ENCODE data around the gene CTRL.
"Not testable (repeated sequence)": the region's sequence is repeated elsewhere in the genome, so short reads cannot be mapped to it uniquely, and the experiment has no call there.

The CTRL gene

DNA sequence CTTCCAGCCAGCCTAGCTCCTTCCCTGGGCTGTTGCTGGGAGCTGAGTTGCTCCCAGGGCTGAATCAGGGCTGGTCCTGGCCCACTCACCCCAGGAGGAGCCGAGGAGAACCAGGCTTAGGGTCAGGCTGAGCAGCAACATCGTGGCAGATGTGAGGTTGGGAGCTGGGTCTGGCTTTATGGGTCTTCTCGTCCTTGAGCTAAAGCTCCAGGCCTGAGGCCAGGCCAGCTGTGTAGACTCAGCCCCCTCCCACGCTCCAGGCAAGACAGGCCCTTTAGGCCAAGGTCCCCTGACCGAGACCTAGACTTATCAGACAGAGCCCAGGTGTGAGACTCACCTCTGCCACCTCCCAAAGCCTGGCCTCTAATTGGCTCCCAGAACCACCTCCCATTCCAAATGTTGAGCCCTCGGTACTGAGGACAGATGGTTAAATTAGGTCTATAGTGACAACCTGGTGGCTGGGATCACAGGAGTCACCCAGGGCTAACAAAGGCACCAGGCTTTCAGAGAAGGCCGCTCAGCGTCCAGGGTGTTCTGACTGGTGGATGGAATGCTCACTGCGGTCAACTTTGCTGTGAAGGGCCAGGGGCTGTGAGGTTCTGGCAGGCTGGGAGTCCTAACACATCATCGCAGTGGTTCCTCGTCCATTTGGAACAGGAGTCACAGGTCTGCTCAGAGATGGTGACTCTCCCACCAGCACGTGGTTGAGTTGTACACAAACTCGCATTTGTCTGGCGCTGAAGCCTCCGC, at the start of gene CTRL:
CTRL (minus strand) TSS at position 151 of the 750 bp plus-strand sequence; CDS start at position 141, 10 bp downstream.
- no peak for DNase-seq (ENCODE audit: low read depth)

DNA sequence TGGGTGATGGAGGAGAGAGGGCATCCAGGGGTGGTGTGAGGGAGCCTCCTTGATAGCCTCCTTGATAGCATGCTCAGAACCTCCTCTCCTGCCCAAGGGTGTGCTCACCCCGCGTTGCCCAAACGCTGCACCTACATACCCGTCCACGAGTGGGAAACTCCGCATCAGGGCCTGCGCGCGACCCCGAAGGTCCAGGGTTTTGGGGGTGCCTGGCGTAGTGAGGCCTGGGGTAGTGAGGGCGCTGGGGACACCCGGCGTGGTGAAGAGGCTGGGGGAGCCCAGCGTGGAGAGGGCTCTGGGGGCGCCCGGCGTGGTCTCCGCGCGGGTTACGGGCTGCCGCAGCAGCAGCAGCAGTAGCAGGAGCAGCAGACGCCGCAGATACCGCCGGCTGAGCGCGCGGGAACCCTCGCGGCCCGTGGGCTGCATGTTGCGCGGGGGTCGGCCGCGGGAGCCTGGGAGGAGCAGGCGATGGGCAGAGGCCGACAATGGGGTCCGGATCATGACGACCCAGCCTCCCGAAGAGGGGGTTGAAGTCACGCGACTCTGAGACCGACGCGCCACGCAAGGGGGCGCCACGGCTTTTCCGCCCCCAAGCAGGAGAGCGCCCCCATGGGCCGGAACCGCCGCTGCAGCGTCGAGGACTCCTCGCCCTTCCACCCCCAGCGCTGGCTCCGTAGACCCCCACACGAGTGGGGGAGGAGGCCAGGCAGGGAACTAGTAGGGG, 48.5 kb upstream of the CTRL start, which contains the start of gene DPEP3:
DPEP3 (minus strand) TSS at position 545 of the 724 bp plus-strand sequence; CDS start at position 426, 119 bp downstream.
- no peak for DNase-seq (ENCODE audit: low read depth)

DNA sequence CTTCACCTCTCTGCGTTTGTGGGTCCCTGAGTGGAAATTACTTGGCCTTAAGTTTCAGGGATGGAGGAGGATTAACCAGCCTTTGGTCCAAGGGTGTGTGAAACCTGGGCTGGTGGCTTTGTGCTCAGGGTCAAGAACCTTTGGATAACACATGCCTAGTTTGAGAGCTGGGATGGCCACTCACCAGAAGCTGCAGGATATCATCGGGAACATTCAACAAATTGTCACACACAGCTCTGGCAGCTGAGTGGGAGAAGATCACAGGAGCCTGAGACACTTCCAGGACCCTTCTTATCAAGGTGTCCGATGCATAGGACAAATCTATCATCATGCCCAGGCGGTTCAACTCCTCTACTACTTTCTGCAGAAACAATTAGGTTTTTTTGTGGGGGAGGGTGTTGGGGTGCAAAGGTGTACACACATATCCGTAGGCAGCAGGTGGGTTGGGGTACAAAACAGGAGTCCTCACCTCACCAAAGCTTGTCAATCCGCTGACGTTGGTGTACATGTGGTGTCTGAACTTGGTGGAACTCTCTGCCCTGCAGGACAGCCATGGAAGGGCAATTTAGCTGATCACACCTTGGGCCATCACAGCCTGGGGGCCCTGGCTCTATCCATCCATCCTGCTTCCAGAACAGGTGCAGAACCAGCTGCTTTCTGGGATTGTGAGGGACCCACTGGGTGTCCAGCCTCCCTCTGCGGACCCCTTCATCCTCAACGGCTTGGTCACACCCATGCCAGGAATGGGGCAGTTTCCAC, 46.0 kb upstream of the CTRL start:
- DNase-seq (ENCODE audit: low read depth), result no peak

DNA sequence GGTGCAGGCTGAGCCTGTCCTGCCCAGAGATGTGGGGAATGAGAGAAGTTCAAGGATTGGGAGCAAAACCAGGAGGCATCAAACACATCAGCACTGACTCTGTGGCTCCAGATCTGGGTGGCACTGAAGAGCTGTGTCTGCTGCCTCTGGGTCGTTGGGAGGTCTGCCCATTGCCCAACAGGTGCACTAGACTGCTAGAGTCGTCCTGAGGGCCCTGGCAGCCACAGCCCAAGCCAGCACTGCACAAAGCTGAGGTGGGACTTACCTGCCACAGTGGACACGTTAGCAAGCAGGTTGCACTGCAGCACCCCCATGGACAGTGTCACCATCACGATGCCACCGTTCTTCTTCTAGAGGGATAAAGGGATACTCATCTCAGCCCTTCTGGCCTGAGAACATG, 45.3 kb upstream of the CTRL start:
- DNase-seq (ENCODE audit: low read depth), result no peak

DNA sequence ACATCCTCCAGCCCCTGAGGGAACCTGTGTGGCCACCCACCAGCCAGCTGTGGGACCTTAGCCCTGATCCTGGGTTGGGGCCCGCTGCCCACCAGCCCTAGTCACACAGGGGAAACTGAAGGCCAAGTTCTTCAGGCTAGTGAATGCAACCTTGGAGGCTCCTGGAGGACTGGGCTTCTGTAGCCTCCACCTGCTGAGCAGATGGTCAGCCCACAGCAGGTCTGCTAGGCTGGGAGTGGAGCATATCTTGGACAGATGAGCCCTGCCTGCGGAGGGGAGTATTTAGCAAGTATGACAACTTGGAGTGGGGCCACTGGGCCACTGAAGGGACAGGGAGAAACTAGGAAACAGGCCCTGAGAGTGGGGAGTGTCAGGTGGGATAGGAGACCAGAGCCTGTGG, 44.5 kb upstream of the CTRL start:
- no peak for DNase-seq (ENCODE audit: low read depth)

DNA sequence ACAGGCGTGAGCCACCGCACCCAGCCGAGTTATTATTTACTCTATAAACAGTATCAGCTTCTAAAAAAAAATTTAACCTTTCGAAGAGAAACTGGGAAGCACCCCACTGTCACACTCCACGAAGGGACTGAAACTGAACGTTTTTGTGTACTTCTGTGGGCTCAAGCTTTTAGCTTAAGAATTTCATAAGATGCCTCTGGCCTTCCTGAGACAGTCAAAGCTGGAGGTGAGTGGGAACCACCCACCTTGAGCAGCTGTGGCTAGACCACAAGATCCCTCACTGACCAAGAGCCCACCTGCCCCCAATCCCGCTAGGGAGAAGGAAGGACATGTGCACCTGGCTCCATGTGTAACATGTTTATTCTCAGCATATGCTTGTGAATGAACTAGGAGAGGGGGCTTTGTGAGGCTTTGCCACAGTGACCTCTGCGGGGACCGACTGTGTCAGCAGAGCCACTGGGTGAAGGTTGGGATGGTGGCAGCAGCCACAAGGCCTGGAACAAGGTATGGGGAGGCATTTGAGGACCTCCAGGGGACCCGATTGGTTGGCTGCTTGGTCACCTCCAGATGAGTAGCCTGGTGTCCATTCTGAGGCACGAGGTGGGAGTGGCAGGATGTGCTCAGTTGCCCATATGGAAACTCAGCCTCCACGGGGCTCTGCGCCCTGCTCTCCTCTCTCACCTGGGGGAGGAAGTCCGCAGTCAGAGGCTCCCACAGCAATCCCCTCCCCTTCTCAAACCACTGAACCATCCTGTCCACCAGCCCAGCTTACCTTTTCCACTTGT, 43.9 kb upstream of the CTRL start:
- DNase-seq (ENCODE audit: low read depth), result no peak

DNA sequence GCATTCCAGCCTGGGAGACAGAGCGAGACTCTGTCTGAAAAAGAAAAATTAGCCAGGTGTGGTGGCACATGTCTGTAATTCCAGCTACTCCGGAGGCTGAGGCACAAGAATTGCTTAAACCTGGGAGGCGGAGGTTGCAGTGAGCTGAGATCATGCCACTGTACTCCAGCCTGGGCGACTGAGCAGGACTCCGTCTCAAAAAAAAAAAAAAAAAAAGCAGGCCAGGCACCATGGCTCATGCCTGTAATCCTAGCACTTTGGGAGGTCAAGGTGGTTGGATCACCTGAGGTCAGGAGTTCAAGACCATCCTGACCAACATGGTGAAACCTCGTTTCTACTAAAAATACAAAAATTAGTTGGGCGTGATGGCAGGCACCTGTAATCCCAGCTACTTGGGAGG, 40.6 kb upstream of the CTRL start:
- DNase-seq (ENCODE audit: low read depth), result not testable (repeated sequence)

DNA sequence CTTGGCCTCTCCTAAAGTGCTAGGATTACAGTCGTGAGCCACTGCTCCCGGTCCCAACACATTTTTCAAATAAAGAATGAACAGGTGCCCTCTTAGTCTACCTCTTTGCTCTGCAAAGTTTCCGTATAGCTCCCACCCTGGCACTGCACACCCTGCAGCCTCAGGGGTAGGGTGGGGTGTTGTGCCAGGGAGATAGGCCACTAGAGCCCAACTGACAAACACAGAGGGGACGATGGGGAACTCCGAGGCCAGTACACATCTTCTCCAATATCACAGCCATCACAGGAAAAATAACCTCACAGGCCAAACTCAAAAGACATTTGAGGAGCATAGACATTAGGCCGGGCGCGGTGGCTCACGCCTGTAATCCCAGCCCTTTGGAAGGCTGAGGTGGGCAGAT, 39.4 kb upstream of the CTRL start:
- no peak for DNase-seq (ENCODE audit: low read depth)

DNA sequence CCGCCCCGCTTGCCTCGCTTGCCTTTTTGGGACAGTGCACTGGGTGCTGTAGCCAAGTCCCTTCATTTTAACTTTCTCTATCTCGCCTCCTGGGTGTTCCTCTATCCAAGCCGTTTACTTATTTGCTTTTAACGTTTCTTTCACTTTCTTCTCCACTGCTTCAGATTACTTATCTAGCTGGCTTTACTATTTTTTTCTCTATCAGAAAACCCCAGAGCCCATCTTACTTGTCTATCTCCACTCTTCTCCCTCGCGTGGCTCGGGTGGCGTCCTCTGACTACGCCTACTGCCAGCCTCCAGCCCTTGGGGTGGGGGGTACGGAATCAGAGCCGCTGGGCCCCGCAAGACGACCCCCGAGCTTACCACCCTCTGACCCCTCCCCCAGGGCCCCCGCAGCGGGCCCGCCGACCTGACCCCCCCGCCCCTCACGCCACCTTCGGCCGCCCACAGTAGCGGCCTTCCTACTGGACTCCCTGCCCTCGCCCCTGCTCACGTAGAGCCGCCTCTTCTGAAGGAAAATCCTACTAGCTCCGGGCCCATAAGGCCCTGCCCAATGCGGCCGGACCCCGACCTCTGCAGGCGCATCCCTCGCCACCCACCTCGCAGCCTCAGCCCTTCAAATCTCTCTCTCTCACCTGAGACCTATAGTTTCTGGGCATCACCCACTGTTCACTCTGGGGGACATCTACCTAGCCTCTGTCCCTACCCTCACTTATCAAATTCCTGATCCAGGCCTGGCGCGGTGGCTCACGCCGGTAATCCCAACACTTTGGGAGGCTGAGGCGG, 37.8 kb upstream of the CTRL start:
- no peak for DNase-seq (ENCODE audit: low read depth)

DNA sequence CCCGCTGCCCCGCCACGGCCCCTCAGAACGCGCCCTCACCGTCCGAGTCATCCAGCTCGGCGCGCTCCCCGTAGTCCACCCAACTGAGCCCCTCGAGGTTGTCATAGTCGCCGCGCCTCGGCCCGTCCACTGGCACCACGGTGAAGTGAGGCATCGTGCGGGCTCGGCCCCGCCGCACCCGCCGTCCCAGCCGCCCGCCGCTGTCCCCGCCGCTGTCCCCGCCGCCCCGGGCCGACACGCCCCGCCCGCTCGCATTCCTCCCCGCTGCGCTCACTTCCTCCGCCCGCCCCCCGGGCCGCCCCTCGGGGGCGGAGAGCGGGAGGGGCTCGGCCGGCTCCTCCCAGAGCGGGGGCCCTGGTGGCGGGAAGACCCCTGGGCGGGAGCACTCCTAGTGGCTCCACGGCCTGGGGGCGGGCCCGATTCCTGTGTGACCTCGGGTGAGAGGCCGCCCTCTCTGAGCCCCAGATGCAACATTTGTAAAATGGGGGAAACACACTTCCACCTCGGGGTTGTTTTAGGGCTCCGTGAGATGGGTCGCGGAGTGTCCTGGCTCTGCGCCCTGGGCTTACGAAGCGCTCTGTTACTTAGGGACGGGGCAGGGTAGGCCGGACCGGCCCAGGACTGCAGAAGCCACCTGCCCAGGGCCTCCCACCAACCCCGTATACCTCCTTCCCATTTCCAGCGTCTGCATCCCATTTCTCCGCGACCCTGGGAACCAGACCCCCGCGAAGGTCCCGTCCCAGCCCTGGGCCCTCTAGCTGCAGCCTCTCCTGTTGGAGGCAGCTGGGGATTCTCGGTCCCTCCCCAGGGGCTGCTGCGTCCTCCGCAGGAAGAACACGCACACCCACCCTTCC, 37.0 kb upstream of the CTRL start, which contains the start of gene SLC12A4:
SLC12A4 (minus strand) TSS at position 238 of the 854 bp plus-strand sequence; CDS start at position 154, 84 bp downstream.
- DNase-seq (ENCODE audit: low read depth), result peak; percentile 69

DNA sequence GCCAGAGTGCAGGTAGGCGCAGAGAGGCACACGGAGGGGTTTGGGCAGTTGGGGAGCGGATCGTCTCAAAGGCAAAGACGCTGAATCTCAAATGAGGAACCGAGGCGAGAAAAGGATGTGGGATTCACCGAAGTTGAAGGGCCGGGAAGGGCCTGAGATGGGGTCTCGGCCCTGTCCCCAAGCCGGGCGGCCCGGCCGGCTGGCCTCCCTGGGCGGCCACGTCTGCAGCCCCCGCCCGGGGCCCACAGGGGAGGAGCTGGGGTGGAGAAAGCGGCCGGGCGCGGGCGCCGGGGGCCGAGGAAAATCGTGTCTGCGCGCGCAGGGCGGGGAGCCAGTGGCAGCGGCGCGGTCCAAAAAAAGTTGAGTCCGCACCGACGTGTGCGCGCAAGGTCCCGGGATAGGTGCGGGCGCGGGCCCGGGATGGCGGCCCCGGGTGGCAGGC, 36.3 kb upstream of the CTRL start:
- DNase-seq (ENCODE audit: low read depth), result no peak

DNA sequence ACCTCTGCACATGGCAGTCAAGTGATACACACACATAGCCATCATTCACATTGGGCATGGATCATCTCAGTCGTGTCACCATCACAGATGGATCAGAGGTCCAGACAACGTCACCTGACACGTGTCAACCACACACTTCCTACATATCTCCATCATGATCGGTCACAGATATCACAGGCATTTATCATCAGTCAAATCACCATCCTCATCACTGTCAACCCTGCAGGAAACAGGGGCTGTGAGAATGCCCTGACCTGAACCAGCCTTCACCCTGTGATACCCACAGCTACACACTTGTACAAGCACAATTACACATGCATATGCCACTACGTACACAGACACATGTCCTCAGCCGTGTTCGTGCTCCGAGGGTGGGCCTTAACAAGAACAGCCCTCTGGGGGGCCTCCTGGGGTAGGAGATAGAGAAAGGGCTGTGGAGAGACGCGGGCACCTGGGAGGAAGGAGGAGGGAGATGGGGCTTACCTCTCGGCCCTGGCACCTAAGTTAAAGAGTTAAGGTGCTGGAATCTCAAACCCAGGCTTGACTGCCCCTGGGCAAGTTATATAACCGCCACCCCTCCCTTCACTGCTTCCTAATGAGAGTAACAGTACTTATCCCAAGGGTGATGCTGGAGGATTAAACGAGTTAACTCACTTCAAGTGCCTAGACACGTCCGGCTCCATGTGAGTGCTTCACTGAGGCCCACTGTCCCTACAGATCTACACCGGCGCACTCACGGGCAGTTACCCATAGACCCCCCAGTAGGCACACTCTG, 35.7 kb upstream of the CTRL start:
- DNase-seq (ENCODE audit: low read depth), result no peak

DNA sequence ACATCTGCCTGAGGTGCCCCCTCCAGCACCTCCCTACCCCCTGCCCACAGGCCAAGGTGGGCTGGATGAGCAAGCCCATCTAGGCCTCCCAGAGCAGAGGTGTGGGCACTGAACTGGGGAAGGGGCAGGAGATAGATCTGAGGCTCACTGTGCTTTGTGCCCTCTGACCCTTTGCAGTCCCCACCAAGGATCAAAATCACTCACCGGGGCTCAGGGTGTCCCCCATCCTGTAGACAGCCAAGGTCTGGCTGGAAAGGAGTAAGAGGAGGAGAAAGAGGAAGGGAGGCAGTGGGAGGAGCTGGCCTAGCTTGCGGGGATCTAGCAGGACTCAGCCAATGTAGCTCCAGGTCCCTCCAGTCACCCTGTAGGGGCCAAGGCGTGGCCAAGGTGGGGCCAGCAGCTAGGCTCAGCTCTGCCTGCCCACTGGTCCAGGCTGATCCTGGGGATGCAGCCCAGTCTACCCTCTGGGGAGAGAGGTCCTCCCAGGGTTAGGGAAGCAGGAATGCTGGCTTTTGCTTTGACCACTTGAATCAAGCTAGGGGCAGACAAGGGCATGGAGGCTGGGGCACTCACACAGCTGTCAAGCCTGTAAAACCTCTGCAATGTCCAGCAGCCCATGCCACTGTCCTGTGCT, 35.0 kb upstream of the CTRL start:
- DNase-seq (ENCODE audit: low read depth), result no peak

DNA sequence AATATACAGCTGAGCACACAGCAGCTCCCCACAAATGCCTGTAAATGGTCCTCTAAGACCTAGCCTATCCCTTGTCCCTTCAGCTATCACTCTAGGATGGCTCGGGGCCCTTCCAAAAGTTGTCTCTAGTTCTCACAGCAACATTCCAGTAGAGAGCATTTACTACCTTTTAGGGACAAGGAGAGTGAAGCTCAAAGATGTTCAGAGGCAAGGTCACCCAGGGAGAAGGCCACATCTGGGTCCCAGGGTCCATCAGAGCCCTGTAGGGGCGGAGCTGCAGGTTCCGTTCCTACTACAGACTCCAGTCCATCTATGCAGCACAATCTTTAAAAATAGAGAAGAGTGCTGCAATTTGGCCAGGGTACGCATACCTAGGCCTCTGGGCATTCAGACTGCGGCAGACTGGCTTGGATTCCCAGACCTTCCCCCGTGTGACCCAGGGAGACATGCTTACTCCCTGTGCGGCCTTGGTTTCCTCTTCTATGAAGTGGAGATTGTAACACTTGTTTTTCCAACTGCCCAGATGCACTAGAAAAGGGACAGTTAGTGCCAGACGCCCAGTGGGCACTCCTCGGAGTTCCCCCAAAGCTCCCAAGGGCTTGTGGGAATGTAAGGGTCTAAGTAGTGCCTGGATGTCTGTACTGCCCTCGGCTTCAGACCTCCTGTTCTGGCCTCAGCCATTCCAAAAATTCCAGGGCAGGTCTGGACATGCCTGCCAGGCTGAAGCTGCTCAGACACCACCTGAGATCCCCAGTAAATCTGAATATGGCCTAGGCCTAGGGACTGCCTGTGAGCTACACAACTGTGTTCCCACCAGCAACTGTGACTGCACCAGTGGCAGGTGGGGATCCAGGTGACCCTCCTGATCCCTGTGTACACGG, 34.2 kb upstream of the CTRL start:
- DNase-seq (ENCODE audit: low read depth), result no peak

DNA sequence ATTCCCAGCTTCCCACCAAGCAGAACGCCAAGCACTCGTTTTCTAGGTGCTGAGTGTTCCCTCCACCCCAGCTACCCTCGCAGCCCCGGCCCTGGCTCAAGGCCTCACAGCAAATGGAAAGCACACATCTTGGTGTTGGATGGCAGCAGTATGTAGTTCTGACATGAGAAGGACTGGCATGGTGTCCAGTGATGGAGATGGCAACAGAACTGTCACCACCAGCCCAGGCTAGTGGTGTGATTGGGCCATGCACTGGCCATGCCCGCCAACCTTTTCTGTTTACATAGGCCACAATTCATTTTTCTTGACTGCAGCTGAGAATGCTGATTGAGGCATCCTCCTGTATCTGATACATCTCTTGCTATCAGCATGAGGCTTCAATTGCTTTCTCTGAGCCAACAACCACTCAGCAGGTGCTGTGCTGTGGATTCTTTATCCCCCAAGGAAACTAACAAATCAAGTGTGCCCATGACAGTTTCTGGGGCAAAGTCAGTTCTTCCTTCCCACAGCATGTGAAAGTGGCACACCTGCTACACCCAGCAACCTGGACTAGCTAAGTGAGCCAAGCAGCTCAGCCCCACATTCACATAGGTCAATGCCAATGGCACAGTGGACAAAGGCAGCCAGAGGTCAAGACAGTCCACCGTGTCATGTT, 32.9 kb upstream of the CTRL start:
- DNase-seq (ENCODE audit: low read depth), result no peak

DNA sequence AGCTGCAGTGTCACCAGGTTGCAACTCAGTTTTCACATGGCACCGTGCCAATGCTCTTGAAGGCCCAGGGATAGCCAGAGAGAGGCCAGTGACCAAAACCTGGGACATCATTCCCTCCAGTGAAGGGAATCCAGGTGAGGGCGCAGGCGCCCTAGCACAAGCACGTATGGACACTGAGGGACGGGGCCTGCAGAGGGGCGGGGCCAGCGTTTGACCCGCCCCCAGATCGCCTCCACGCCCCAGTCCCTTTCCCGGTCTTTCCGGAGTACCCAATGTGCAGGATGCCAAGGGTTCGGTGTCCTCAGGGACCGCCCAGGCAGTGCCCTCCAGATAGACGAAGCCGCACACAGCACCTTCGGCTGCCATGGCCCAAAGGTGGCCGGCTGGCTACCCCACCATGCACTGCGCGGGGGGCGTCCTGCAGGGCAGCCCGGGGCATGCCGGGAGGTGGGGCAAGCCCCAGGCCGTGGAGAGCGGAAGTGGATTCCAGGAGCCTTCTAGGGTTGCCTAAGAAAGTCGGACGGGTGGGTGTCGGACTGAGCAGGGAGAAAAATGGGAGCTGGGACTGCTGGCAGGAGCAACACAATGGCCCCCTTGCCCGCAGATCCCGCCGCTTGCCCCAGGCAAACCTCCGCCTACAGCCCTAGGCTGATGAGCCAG, 32.1 kb upstream of the CTRL start:
- DNase-seq (ENCODE audit: low read depth), result no peak

DNA sequence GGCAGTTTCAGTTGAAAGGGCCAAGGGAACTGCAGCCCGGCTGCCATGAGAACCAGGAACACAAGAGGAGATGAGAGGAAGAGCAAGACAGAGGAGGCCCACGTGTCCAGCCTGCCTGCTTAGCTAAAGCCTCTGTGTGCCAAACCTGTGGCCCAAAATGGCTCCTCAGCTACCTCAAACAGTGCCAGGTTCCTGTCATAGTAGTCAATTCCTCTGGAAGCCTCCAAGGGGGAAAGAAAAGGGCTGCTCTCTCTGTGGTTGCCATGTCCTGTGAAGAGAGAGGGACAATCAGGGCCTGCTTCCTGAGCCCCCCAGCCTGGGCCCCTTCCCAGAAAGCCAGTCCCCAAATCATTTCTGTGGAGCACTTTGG, 31.6 kb upstream of the CTRL start:
- no peak for DNase-seq (ENCODE audit: low read depth)

All from stimulated activated CD4-positive, alpha-beta T cell treated with anti-CD3 and anti-CD28 coated beads, Interleukin-2, amount 100 ng/mL, for 4 hours (primary cell).